ENCODE measurements around the gene GSTT2B.
"Not testable (repeated sequence)": the region's sequence is repeated elsewhere in the genome, so short reads cannot be mapped to it uniquely, and the experiment has no call there.

Gene GSTT2B

GRCh38 chr22:23961084-23961771, at the start of gene GSTT2B:
GSTT2B (minus strand) TSS chr22:23961195; CDS start chr22:23961131, 64 bp downstream.
- DNase-seq (ENCODE audit: low spot score): not testable (repeated sequence)

- no peak for DNase-seq (ENCODE audit: low spot score)
These were observed 49.0 kb upstream of the GSTT2B start for GRCh38 chr22:24010018-24010391.

GRCh38 chr22:24009227-24010017, 48.4 kb upstream of the GSTT2B start:
- DNase-seq (ENCODE audit: low spot score): no peak

GRCh38 chr22:24008381-24009226, 47.6 kb upstream of the GSTT2B start:
- no peak for DNase-seq (ENCODE audit: low spot score)

- DNase-seq (ENCODE audit: low spot score): no peak
These were observed 47.0 kb upstream of the GSTT2B start for GRCh38 chr22:24008022-24008283.

GRCh38 chr22:24007253-24008021, 46.4 kb upstream of the GSTT2B start:
- no peak for DNase-seq (ENCODE audit: low spot score)

GRCh38 chr22:24006914-24007214, 45.9 kb upstream of the GSTT2B start:
- DNase-seq (ENCODE audit: low spot score): no peak

- DNase-seq (ENCODE audit: low spot score): no peak
These were observed 45.4 kb upstream of the GSTT2B start for GRCh38 chr22:24006207-24006913.

- DNase-seq (ENCODE audit: low spot score): no peak
These were observed 44.2 kb upstream of the GSTT2B start, which contains the start of gene GSTT4 for GRCh38 chr22:24005201-24005600. GSTT4 (minus strand) TSS chr22:24005453; CDS start chr22:24005356, 97 bp downstream.

GRCh38 chr22:24003887-24004286, 42.9 kb upstream of the GSTT2B start:
- DNase-seq (ENCODE audit: low spot score): no peak

GRCh38 chr22:24002851-24003250, 41.9 kb upstream of the GSTT2B start:
- no peak for DNase-seq (ENCODE audit: low spot score)

- no peak for DNase-seq (ENCODE audit: low spot score)
These were observed 41.3 kb upstream of the GSTT2B start for GRCh38 chr22:24002272-24002671.

- no peak for DNase-seq (ENCODE audit: low spot score)
These were observed 40.3 kb upstream of the GSTT2B start for GRCh38 chr22:24001314-24001713.

GRCh38 chr22:23999779-24000178, 38.8 kb upstream of the GSTT2B start:
- not testable (repeated sequence) for DNase-seq (ENCODE audit: low spot score)

- no peak for DNase-seq (ENCODE audit: low spot score)
These were observed 36.1 kb upstream of the GSTT2B start for GRCh38 chr22:23997092-23997491.

- not testable (repeated sequence) for DNase-seq (ENCODE audit: low spot score)
These were observed 32.7 kb upstream of the GSTT2B start for GRCh38 chr22:23993581-23994177.

GRCh38 chr22:23993080-23993479, 32.1 kb upstream of the GSTT2B start:
- DNase-seq (ENCODE audit: low spot score): not testable (repeated sequence)

GRCh38 chr22:23989583-23990244, 28.7 kb upstream of the GSTT2B start:
- DNase-seq (ENCODE audit: low spot score): not testable (repeated sequence)

GRCh38 chr22:23986538-23987178, 25.7 kb upstream of the GSTT2B start:
- DNase-seq (ENCODE audit: low spot score): not testable (repeated sequence)

GRCh38 chr22:23986089-23986488, 25.1 kb upstream of the GSTT2B start:
- not testable (repeated sequence) for DNase-seq (ENCODE audit: low spot score)
